Right cardiac atrium (tissue), 5 donors: ENCODE measurements around the gene REN. TPM values are rescaled to one million over a fixed set of nuclear protein-coding genes. Genes with fewer than 3 reads are reported as not detected.

Experiments
- polyA plus RNA-seq: library from polyadenylated mRNA; stranded (reverse); fragments of 200-250 nt; gene quantifications from one replicate; pipeline ENCODE4 v1.2.3, GENCODE V29; 2013
- total RNA-seq, 4 donors: library from RNA; stranded (reverse); fragmentation: NEBNext Ultra II Directional; extraction: Animal tissue kit (Norgen Biotek cat#: 25700); gene quantifications; one replicate each; pipeline ENCODE4 v1.2.1, GENCODE V29; 2021
- donor health status: healthy with polysubstance abuse.
- donor health status: DM: no; HTN: yes; CAD: no.
- donor health status: DM: no; HTN: no; CAD: no.
- donor health status: DM: no; HTN: yes; CAD: no; lungs with severe emphysema.
- donor health status: DM: yes; HTN: yes; CAD: no.

The REN gene
- total and polyA plus RNA-seq, 5 donors, result 0.51 to 2.9 (median 0.95) TPM; not detected in 1

Other genes with a start within 250 kb of the REN start
- gene SOX13, start 93.2 kb downstream of the REN start, total RNA-seq, result 10 to 100 TPM; 11.4 to 17.9 (median 12.6) TPM
- 9.4 TPM for gene SOX13, start 93.2 kb downstream of the REN start, polyA plus RNA-seq
- 1 to 10 TPM; 4.5 to 7.2 (median 5.4) TPM for gene ETNK2, start 14.3 kb downstream of the REN start, total RNA-seq
- gene ETNK2, start 14.3 kb downstream of the REN start, polyA plus RNA-seq, result 5.2 TPM
- gene KISS1, start 30.2 kb upstream of the REN start, total RNA-seq, result not detected
- gene KISS1, start 30.2 kb upstream of the REN start, polyA plus RNA-seq, result not detected
- not detected for gene GOLT1A, start 47.7 kb upstream of the REN start, total RNA-seq
- gene GOLT1A, start 47.7 kb upstream of the REN start, polyA plus RNA-seq, result not detected
- 10 to 100 TPM; 17.7 to 55.4 (median 37.7) TPM for gene PLEKHA6, start 193.6 kb upstream of the REN start, total RNA-seq
- gene PLEKHA6, start 193.6 kb upstream of the REN start, polyA plus RNA-seq, result 17.7 TPM
- 10 to 100 TPM; 20.0 to 36.3 (median 23.9) TPM for gene PPP1R15B, start 245.5 kb upstream of the REN start, total RNA-seq
- gene PPP1R15B, start 245.5 kb upstream of the REN start, polyA plus RNA-seq, result 14.2 TPM